Mesendoderm (in vitro differentiated cells): ENCODE results near the gene SAMD4A.
A peak's percentile ranks its signal among the peaks of the same experiment; 100 is the strongest.

ENCODE experiments used
- DNase-seq: peaks from one replicate; pipeline ENCODE4 v3.0.0; 2013
- H2AK5ac ChIP-seq: 2 replicates; pipeline ENCODE4 v1.6.1; 2013; ENCODE audit warnings: low read length, inconsistent platforms
- H2BK120ac ChIP-seq: 2 replicates; pipeline ENCODE4 v1.6.1; 2013; ENCODE audit warnings: low read depth, mild to moderate bottlenecking, low read length, moderate library complexity, mixed read lengths
- H2BK15ac ChIP-seq: replicated peaks from 2 replicates; pipeline ENCODE4 v1.6.1; 2013; ENCODE audit warnings: low read depth, mild to moderate bottlenecking, moderate library complexity
- H2BK5ac ChIP-seq: 2 replicates; pipeline ENCODE4 v1.6.1; 2013; ENCODE audit warnings: low read length, inconsistent platforms
- H3K18ac ChIP-seq: 2 replicates; pipeline ENCODE4 v1.6.1; 2013; ENCODE audit warnings: mild to moderate bottlenecking, low read length, mixed read lengths
- H3K23ac ChIP-seq: one replicate; pipeline ENCODE4 v1.6.1; 2013; ENCODE audit warnings: low read length
- H3K27ac ChIP-seq: 2 replicates; pipeline ENCODE4 v1.5.1; 2013; ENCODE audit warnings: low read depth, mild to moderate bottlenecking, inconsistent platforms, low read length, moderate library complexity
- H3K27me3 ChIP-seq: 2 replicates; pipeline ENCODE4 v1.6.1; 2013; ENCODE audit warnings: low read length, control low read depth, mild to moderate bottlenecking, inconsistent platforms; ENCODE audit not compliant: insufficient read depth, poor library complexity
- H3K36me3 ChIP-seq: 2 replicates; pipeline ENCODE4 v1.6.1; 2013; ENCODE audit warnings: low read length, inconsistent platforms; ENCODE audit not compliant: control insufficient read depth, insufficient read depth
- H3K4ac ChIP-seq: one replicate; pipeline ENCODE4 v1.6.1; 2013; ENCODE audit warnings: low read depth, mild to moderate bottlenecking, low read length, moderate library complexity
- H3K4me1 ChIP-seq: 2 replicates; pipeline ENCODE4 v1.6.1; 2013; ENCODE audit warnings: low read depth, low read length, inconsistent platforms; ENCODE audit not compliant: control insufficient read depth
- H3K4me2 ChIP-seq: 2 replicates; pipeline ENCODE4 v1.6.1; 2013; ENCODE audit warnings: low read length
- H3K4me3 ChIP-seq: 2 replicates; pipeline ENCODE4 v1.5.1; 2013; ENCODE audit warnings: mild to moderate bottlenecking, low read length
- H3K56ac ChIP-seq: one replicate; pipeline ENCODE4 v1.6.1; 2013; ENCODE audit warnings: low read length
- H3K79me1 ChIP-seq: 2 replicates; pipeline ENCODE4 v1.6.1; 2013; ENCODE audit warnings: low read length, inconsistent platforms
- H3K79me2 ChIP-seq: 2 replicates; pipeline ENCODE4 v1.6.1; 2013; ENCODE audit warnings: mild to moderate bottlenecking, low read length; ENCODE audit not compliant: control insufficient read depth, insufficient read depth
- H3K9ac ChIP-seq: 2 replicates; pipeline ENCODE4 v1.6.1; 2013; ENCODE audit warnings: low read length, inconsistent platforms
- H4K5ac ChIP-seq: one replicate; pipeline ENCODE4 v1.6.1; 2013; ENCODE audit warnings: low read length
- H4K8ac ChIP-seq: one replicate; pipeline ENCODE4 v1.6.1; 2013; ENCODE audit warnings: low read depth, mild to moderate bottlenecking, control low read depth, low read length, moderate library complexity
- WGBS: extraction: QIAGEN DNeasy Blood & Tissue Kit; methylation state at CpG from one replicate; pipeline ENCODE4 v1.1.7; 2013; ENCODE audit warnings: low lambda C conversion rate, missing lambda C conversion rate; ENCODE audit not compliant: insufficient coverage; ENCODE audit errors: extremely low coverage; 5-methylcytosine and 5-hydroxymethylcytosine counted together

SAMD4A gene

GRCh38 chr14:54567639-54568561 lies 972 bp downstream of the SAMD4A start:
- peaks cover 4% of the 10 kb centered on the region for H3K4me1 ChIP-seq
- H3K79me1 ChIP-seq = peaks cover 1% of the 10 kb centered on the region
- peak overlapping the region; percentile 92 for H2BK120ac ChIP-seq
- no peak overlapping the region for H2BK5ac ChIP-seq
- peak overlapping the region; percentile 51 for H3K23ac ChIP-seq
- peak; percentile 79 for DNase-seq
- H4K8ac ChIP-seq = no peak overlapping the region
- no peak overlapping the region for H2AK5ac ChIP-seq
- H3K4me2 ChIP-seq = peak overlapping the region; percentile 64
- peak overlapping the region; percentile 53 for H3K4me3 ChIP-seq
- H3K27me3 ChIP-seq = no peaks in the 10 kb centered on the region
- no peak overlapping the region for H4K5ac ChIP-seq
- peak overlapping the region; percentile 19 for H2BK15ac ChIP-seq
- H3K79me2 ChIP-seq = peaks cover 12% of the 10 kb centered on the region
- H3K4ac ChIP-seq = peak overlapping the region; percentile 17
- peak overlapping the region; percentile 87 for H3K56ac ChIP-seq
- peak overlapping the region; percentile 86 for H3K18ac ChIP-seq
- no peaks in the 10 kb centered on the region for H3K36me3 ChIP-seq
- WGBS = no CpG with 5 or more reads among the region's 70 CpGs
- peak overlapping the region; percentile 90 for H3K27ac ChIP-seq
- H3K9ac ChIP-seq = peak overlapping the region; percentile 42

GRCh38 chr14:54568821-54569595 lies 2.1 kb downstream of the SAMD4A start:
- Histone ChIP-seq H2AK5ac (no peak overlapping the region), H3K4me2 (peak overlapping the region; percentile 12), H3K4ac (no peak overlapping the region), H3K18ac (no peak overlapping the region), H3K4me1 (peaks cover 4% of the 10 kb centered on the region), H3K36me3 (no peaks in the 10 kb centered on the region), H2BK5ac (no peak overlapping the region), H2BK120ac (no peak overlapping the region), H3K9ac (peak overlapping the region; percentile 9), H3K79me2 (peaks cover 12% of the 10 kb centered on the region), H3K56ac (peak overlapping the region; percentile 51), H3K79me1 (peaks cover 1% of the 10 kb centered on the region), H3K4me3 (no peak overlapping the region), H4K5ac (no peak overlapping the region), H3K27me3 (no peaks in the 10 kb centered on the region), H2BK15ac (no peak overlapping the region), H3K23ac (no peak overlapping the region), H4K8ac (no peak overlapping the region), H3K27ac (no peak overlapping the region)
- no peak for DNase-seq
- no CpG with 5 or more reads among the region's 13 CpGs for whole genome bisulfite sequencing

GRCh38 chr14:54570047-54570446 lies 3.1 kb downstream of the SAMD4A start:
- WGBS = no CpG with 5 or more reads among the region's 5 CpGs
- no peak overlapping the region for H3K23ac ChIP-seq
- no peak for DNase-seq
- peaks cover 4% of the 10 kb centered on the region for H3K4me1 ChIP-seq
- no peak overlapping the region for H2BK15ac ChIP-seq
- H3K9ac ChIP-seq = no peak overlapping the region
- H2BK120ac ChIP-seq = no peak overlapping the region
- H3K4me2 ChIP-seq = no peak overlapping the region
- H4K5ac ChIP-seq = no peak overlapping the region
- no peaks in the 10 kb centered on the region for H3K36me3 ChIP-seq
- no peak overlapping the region for H2BK5ac ChIP-seq
- H3K79me2 ChIP-seq = peaks cover 18% of the 10 kb centered on the region
- H3K27ac ChIP-seq = no peak overlapping the region
- no peak overlapping the region for H3K4ac ChIP-seq
- H3K56ac ChIP-seq = no peak overlapping the region
- H3K79me1 ChIP-seq = peaks cover 1% of the 10 kb centered on the region
- H2AK5ac ChIP-seq = no peak overlapping the region
- no peaks in the 10 kb centered on the region for H3K27me3 ChIP-seq
- no peak overlapping the region for H3K4me3 ChIP-seq
- H4K8ac ChIP-seq = no peak overlapping the region
- H3K18ac ChIP-seq = no peak overlapping the region

GRCh38 chr14:54570631-54571415 lies 3.9 kb downstream of the SAMD4A start:
- H2BK120ac ChIP-seq = no peak overlapping the region
- no CpG with 5 or more reads among the region's 5 CpGs for WGBS

GRCh38 chr14:54572316-54572715 lies 5.4 kb downstream of the SAMD4A start:
- H3K56ac ChIP-seq = no peak overlapping the region
- no peak overlapping the region for H3K4me3 ChIP-seq
- H3K79me1 ChIP-seq = peaks cover 9% of the 10 kb centered on the region
- H3K4me2 ChIP-seq = no peak overlapping the region
- peaks cover 4% of the 10 kb centered on the region for H3K4me1 ChIP-seq
- H2AK5ac ChIP-seq = no peak overlapping the region
- H3K27ac ChIP-seq = no peak overlapping the region
- no peak overlapping the region for H2BK15ac ChIP-seq
- DNase-seq = peak; percentile 86
- no peaks in the 10 kb centered on the region for H3K27me3 ChIP-seq
- H3K9ac ChIP-seq = no peak overlapping the region
- no peak overlapping the region for H2BK120ac ChIP-seq
- no peak overlapping the region for H3K23ac ChIP-seq
- no peak overlapping the region for H2BK5ac ChIP-seq
- H3K18ac ChIP-seq = no peak overlapping the region
- H4K5ac ChIP-seq = no peak overlapping the region
- H4K8ac ChIP-seq = no peak overlapping the region
- H3K4ac ChIP-seq = no peak overlapping the region
- no peaks in the 10 kb centered on the region for H3K36me3 ChIP-seq
- peaks cover 31% of the 10 kb centered on the region for H3K79me2 ChIP-seq
- WGBS = no CpG with 5 or more reads among the region's 2 CpGs

More at GRCh38 chr14:54570631-54571415, 3.9 kb downstream of the SAMD4A start:
- Histone ChIP-seq H2BK15ac (no peak overlapping the region), H3K27me3 (no peaks in the 10 kb centered on the region), H3K18ac (no peak overlapping the region), H2BK5ac (no peak overlapping the region), H3K56ac (no peak overlapping the region), H3K4ac (no peak overlapping the region), H3K36me3 (no peaks in the 10 kb centered on the region), H3K79me2 (peaks cover 21% of the 10 kb centered on the region), H3K4me2 (no peak overlapping the region), H3K27ac (no peak overlapping the region), H3K23ac (no peak overlapping the region), H3K79me1 (peaks cover 1% of the 10 kb centered on the region), H4K8ac (no peak overlapping the region), H3K4me1 (peaks cover 4% of the 10 kb centered on the region), H3K4me3 (no peak overlapping the region), H2AK5ac (no peak overlapping the region), H4K5ac (no peak overlapping the region), H3K9ac (no peak overlapping the region)
- DNase-seq = no peak
